Measurements from ENCODE around the gene ALKAL2.

ALKAL2 gene

GRCh38 chr2:269356-270030, 18.4 kb downstream of the ALKAL2 start:
- no peak for DNase-seq

DNA sequence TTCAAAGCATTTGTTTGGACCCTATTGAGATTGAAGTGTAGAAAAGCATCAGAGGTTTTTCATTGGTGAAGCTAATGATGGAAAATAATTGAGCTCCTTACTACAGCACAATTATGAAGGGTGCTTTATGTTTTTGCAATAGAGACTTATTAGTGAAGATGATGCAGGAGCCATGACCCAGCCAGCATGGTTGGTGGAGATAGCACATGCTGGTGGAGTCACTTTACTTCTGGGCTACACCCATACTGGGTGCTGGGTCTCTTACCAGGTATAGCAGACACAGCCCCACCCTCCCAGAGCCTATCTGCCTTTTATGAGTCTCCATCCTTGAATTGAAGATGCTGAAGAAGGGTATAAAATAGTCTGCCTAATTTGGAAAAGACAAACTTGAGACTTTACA, 19.6 kb downstream of the ALKAL2 start:
- no peak for DNase-seq

DNA sequence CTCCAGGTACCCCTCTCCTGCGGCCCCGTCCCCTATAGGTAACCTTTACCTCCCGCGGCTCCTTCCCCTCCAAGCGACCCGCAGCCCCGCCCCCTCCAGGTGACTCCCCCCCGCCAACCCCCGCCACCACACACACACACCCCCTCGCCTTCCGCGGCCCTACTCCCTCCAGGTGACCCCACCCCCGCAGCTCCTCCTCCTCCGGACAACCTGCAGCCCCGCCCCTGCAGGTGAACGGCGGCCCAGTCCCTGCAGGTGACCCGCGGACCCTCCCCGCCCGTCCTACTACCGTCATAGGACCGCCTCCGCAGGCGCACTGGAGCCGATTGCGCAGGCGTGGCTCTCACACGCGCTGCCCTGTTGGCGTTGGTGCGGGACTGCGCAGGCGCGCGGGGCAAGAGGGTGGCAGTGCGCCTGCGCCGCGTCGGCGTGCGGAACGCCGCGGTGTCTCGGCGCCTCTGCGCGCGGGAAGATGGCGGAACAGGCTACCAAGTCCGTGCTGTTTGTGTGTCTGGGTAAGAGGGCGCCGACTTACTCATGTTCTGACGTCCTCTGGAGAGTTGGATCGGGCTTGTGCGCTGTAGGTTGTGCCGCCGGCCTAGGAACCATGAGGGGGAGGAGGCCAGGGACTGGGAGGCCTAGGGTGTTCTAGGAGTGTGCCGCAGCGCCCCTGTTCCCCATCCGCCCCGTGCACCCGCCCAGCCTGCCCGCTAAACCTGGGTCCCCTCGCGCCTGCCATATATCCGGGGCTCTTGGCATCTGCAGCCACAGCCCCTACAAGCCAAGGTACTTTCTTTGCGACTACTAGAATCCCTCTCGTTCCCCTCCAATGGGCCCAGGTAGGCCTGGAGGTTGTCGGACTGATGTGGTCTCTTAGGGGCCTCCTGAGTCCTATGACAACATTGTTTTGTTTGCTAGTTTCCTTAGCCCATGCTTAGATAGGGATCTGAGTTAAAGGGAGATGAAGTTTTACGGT, 23.1 kb downstream of the ALKAL2 start, which contains the start of gene ACP1:
Gene ACP1, plus strand, starts transcription at position 455 of the 976 bp plus-strand sequence. Its CDS starts 18 bp downstream, at position 473.
- peak; percentile 89 for DNase-seq

DNA sequence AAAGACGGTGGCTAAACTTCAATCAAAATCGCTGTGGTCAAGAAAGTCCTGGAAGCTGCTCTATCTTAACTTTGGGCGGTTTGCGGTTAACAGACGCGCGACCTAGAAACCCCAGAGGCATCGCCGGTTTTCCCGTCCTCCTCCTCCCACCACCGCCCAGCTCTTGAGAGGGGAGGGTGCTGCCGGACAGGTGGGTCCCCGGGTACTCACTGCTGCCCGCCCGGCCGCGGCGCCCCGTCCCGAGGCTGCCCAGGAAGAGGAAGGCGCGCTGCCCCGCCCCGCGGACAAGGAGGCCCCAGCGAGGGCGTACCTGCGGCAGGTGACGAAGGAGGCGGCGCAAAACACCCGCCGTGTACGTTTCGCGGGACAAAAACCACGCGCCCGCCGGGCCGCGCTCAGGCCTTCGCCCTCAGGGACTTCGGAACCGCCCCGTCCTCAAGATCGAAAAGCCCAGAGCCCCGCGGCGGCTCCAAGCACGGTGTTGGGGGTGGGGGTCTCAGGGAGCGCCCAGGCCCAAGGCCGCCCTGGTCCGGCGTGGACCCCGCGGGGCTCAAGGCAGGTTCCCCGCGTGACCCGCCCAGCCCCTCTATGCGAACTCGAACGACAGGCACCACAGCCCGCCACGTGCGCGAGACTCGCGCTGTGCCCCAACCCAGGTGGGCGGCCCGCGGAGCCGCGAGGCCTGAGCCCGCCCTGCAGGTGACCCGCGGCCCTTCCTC, 24.0 kb downstream of the ALKAL2 start, which contains the start of gene SH3YL1:
Gene SH3YL1, minus strand, starts transcription at position 259 of the 719 bp plus-strand sequence. Its CDS starts 48 bp downstream, at position 211.
- DNase-seq, result no peak

GRCh38 chr2:263022-263738, 24.7 kb downstream of the ALKAL2 start:
- no peak for DNase-seq

DNA sequence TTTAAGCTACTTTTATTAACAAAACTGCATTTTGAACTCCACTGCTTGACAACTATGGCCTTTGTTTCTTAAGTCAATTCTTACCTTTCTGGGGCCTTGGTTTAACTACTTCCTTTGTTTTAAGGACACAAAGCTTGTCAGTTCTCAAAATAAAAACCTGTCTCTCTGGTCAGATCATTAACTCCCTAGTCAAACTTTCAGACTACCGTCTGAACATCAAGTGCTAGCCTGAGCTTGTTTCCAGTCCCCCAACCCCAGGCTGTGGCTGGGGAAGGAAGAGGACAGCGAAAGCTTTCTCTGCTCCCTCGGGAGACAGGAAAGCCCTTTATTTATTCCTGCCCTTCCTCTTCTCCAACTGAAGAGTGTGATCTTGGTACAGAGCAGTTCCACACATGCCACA, 25.8 kb downstream of the ALKAL2 start:
- DNase-seq, result no peak

- no peak for DNase-seq
Measured at GRCh38 chr2:260507-261161, 27.3 kb downstream of the ALKAL2 start.

- no peak for DNase-seq
Measured at GRCh38 chr2:259789-260331, 28.0 kb downstream of the ALKAL2 start.

- no peak for DNase-seq
Measured at GRCh38 chr2:258933-259332, 29.0 kb downstream of the ALKAL2 start.

DNA sequence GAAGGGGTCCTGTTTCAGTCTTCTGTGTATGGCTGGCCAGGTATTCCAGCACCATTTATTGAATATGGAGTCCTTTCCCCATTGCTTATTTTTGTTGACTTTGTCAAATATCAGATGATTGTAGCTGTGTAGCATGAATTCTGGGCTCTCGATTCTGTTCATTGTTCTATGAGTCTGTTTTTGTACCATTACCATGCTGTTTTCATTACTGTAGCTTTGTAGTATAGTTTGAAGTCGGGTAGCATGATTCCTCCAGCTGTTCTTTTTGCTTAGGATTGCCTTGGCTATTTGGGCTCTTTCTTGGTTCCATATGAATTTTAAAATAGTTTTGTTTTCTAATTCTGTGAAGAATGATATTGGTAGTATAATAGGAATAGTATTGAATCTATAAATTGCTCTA, 30.0 kb downstream of the ALKAL2 start:
- DNase-seq, result no peak

- no peak for DNase-seq
Measured at GRCh38 chr2:257429-257828, 30.5 kb downstream of the ALKAL2 start.

GRCh38 chr2:256094-256493, 31.8 kb downstream of the ALKAL2 start:
- no peak for DNase-seq

DNA sequence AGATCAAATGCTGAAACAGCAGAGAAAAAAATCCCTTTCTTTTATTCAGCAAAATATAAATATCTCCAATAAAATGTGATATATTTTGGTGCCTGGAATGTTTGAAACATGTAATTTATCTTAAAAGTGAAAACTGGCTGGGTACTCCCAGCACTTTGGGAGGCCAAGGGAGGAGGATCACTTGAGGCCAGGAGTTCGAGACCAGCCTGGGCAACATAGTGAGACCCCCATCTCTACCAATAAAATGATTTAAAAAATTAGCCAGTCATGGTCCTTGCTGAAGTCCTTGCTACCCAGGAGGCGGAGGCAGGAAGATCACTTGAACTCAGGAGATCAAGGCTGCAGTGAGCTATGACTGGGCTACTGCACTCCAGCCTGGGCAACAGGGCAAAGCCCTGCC, 32.7 kb downstream of the ALKAL2 start:
- no peak for DNase-seq

GRCh38 chr2:254241-254640, 33.6 kb downstream of the ALKAL2 start:
- DNase-seq, result no peak

DNA sequence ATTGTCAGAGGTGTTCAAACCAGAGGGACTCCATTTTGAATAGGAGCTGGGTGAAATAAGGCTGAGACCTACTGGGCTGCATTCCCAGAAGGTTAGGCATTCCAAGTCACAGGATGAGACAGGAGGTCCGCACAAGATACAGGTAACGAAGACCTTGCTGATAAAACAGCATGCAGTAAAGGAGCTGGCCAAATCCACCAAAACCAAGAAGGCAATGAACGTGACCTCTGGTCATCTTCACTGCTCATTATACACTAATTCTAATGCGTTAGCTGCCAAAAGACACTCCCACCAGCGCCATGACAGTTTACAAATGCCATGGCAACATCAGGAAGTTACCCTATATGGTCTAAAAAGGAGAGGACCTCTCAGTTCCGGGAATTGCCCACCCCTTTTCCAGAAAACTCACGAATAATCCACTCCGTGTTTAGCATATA, 34.7 kb downstream of the ALKAL2 start:
- DNase-seq, result no peak

DNA sequence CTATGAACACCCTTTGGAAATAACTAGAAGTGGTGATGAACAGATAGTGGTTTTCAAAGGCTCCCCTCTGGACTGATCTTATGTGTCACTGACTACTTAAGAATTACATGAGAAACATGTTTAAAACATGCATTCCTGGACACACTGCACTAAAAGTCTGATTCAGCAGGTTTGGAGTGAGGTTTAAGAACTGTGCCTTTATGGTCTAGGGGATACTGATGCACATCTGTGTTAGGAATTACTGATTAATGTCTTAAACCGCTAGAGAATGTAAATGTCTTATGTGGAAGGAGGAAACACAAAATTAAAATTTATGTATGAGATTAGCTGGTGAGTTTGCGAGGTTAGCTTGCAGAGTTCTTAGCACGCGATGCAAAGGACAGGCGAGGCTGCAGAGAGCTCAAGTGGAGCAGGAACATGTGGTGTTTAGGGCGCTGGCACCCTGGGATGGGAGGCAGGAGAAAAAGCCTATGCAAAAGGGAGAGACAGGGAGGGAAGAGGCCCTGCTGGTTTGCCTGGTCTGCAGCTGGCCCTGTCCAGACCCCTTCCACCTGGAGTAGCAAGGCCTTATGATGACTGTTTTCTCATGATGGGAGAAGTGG, 35.8 kb downstream of the ALKAL2 start:
- no peak for DNase-seq

GRCh38 chr2:249538-250042, 38.3 kb downstream of the ALKAL2 start:
- DNase-seq, result no peak

GRCh38 chr2:248724-249123, 39.2 kb downstream of the ALKAL2 start:
- DNase-seq, result no peak

- peak; percentile 11 for DNase-seq
Measured at GRCh38 chr2:246489-247144, 41.3 kb downstream of the ALKAL2 start.

- DNase-seq, result no peak
Measured at GRCh38 chr2:244547-244946, 43.3 kb downstream of the ALKAL2 start.
